ENCODE measurements around the gene PAQR3. TPM values are rescaled to one million over a fixed set of nuclear protein-coding genes. Genes with fewer than 3 reads are reported as not detected.

The PAQR3 gene
- polyA plus RNA-seq, 2 of the 4 experiments (the other 2 are of a cell fraction) = 6.5 to 26.4 TPM

GRCh38 chr4:78938474-78938867 is 767 bp downstream of the PAQR3 start:
- peak overlapping the region; percentile 71 to 98 for H3K27ac ChIP-seq
- 32% methylated on average over 7 of the region's 7 CpGs for WGBS (ENCODE audit: missing lambda C conversion rate)
- H3K4me3 ChIP-seq = peak overlapping the region; percentile 55
- FAIRE-seq = no peak
- DNase-seq (ENCODE audit: low read depth in 1 of 2, low spot score in 1 of 2) = no peak
- ChIA-PET CTCF (interaction anchor here (1.2 kb wide), 1 partner anchor 14 kb away, joined by 3 read pairs; no protein-coding TSS in a partner anchor), POLR2A (no interaction called here)
- ATAC-seq = no peak
- H3K4me2 ChIP-seq = peak overlapping the region; percentile 95
- peaks cover 6% of the 10 kb centered on the region for H3K4me1 ChIP-seq
- TF ChIP-seq TFCP2L1 (CRISPR knock-in tag; IDR thresholded peaks at IDR 0.05) (no peak), REST (IDR thresholded peaks at IDR 0.05) (no peak), ESRRA (IDR thresholded peaks at IDR 0.05; ENCODE audit: borderline replicate concordance, low read length) (no peak), ZFP36 (IDR thresholded peaks at IDR 0.05; ENCODE audit: borderline replicate concordance, partially characterized antibody) (no peak), ZC3H11A (IDR thresholded peaks at IDR 0.05) (no peak), RCOR1 (IDR thresholded peaks at IDR 0.05; ENCODE audit: low read depth, low read length) (no peak), NR3C1 (IDR thresholded peaks at IDR 0.05) (no peak), PBX3 (IDR thresholded peaks at IDR 0.05) (no peak), HES2 (IDR thresholded peaks at IDR 0.05) (no peak), RNF2 (IDR thresholded peaks at IDR 0.05; ENCODE audit: borderline replicate concordance, low read depth) (no peak), HOXB13 (CRISPR knock-in tag; IDR thresholded peaks at IDR 0.05; ENCODE audit: low read depth) (no peak), SMC3 (IDR thresholded peaks at IDR 0.05) (no peak), POLR2A (IDR thresholded peaks at IDR 0.05; ENCODE audit: low read length) (no peak), NFE2L2 (conservative IDR thresholded peaks at IDR 0.05; ENCODE audit: low read length) (no peak), ELK1 (IDR thresholded peaks at IDR 0.05; ENCODE audit: low read depth, low read length) (no peak), CHD2 (IDR thresholded peaks at IDR 0.05; ENCODE audit: low read length, partially characterized antibody) (no peak), FOSL2 (IDR thresholded peaks at IDR 0.05) (no peak), FOSL2 (CRISPR knock-in tag; IDR thresholded peaks at IDR 0.05) (no peak), MAZ (IDR thresholded peaks at IDR 0.05; ENCODE audit: borderline replicate concordance, low read depth, low read length) (no peak), POLR2AphosphoS2 (conservative IDR thresholded peaks at IDR 0.05; ENCODE audit: low read length) (no peak)
- no peaks in the 10 kb centered on the region for H3K9me3 ChIP-seq

- no peak for FAIRE-seq
- Histone ChIP-seq H3K27ac (no peak overlapping the region), H3K4me2 (peak overlapping the region; percentile 95), H3K4me3 (no peak overlapping the region), H3K4me1 (peaks cover 6% of the 10 kb centered on the region), H3K9me3 (no peaks in the 10 kb centered on the region)
- peak in 1 of 2 experiments; percentile 8 for DNase-seq (ENCODE audit: low read depth in 1 of 2, low spot score in 1 of 2)
- ChIA-PET CTCF (interaction anchor here (1.2 kb wide), 1 partner anchor 15 kb away, joined by 3 read pairs; no protein-coding TSS in a partner anchor), POLR2A (no interaction called here)
- TF ChIP-seq RCOR1 (IDR thresholded peaks at IDR 0.05; ENCODE audit: low read depth, low read length) = no peak
- TF ChIP-seq FOSL2 (IDR thresholded peaks at IDR 0.05) = no peak
- 0 out of 2 replicates have a peak, but pooled peaks have one; percentile 18 for TF ChIP-seq FOSL2 (CRISPR knock-in tag; IDR thresholded peaks at IDR 0.05)
- no peak for ATAC-seq
- 93% methylated on average over 4 of the region's 4 CpGs for WGBS (ENCODE audit: missing lambda C conversion rate)
Measured at GRCh38 chr4:78937837-78938236, 1.4 kb downstream of the PAQR3 start.

Data from A549 (cell line).